GM21786 (cell line): Measurements from ENCODE around the gene KLHDC7B.

Source experiments
- ATAC-seq: cut with Tn5 transposase; IDR thresholded peaks from one replicate; pipeline ENCODE4 v1.9.1; 2021; ENCODE audit not compliant: unreplicated experiment

KLHDC7B gene

DNA sequence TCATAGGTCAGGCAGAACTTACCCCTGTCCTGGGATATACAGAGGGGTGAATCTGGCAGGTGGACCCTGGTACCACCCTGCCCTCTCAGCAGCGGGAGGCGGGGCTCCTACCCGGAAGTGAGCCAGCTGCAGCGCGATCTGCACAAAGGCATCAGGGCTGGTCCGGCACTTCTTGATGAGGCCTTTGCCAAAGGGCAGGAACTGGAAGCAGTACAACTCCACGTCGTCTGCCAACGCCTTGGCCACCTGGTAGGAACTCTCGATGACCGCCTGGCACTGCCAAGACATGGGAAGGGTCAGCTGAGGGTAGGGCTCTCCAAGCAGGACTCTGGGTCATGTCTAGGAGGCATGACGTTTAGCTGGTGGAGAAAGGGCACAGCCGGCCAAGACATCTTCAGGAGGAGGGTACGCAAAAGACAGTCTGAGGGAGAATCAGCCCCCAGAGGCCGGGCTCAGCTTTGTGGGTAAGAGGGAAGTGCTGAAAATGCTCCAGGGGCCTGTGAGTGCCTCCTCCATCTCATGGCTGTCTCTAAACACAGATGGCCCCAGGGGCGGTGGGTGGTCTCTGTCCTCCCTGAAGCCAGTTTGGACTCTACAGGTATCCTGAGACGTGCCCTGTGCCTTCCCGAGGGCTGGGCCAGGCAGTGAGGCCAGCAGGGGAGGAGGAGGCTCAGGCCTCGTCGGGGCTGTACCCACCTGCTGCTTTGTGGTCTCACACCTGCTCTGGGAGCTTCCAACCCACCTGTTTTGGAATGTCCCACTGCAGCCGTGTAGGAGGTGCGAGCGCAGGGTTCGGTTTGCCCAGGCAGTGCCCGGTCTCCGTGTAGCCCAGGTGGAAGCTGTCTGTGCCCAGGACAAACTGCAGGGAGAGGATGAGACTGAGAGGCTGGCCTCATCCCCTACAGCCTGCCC, 25.8 kb downstream of the KLHDC7B start:
- no peak for ATAC-seq

- ATAC-seq = no peak
These were observed 27.3 kb downstream of the KLHDC7B start for GRCh38 chr22:50572965-50573364.

GRCh38 chr22:50573491-50574382, 28.0 kb downstream of the KLHDC7B start:
- no peak for ATAC-seq

- no peak for ATAC-seq
These were observed 28.7 kb downstream of the KLHDC7B start for GRCh38 chr22:50574383-50574755.

GRCh38 chr22:50575426-50575941, 29.8 kb downstream of the KLHDC7B start:
- no peak for ATAC-seq

DNA sequence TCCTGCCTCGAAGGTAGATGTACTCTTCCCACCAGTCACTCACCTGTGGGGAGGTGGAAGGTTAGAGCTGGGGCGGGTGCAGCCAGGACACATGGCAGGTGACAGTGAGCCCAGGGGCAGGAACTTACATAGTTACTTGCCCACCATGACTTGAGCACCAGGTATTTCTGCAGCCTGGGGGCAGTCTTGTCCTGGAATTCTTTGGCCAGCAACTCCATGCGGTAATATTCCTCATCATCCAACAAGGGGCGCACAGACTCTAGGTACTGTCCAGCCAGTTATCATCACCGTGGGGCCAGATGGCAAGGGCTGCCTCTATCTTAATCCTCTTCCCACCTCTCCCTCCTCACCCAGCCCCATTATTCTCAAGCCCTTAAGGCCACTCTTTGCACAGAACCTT, 30.4 kb downstream of the KLHDC7B start:
- ATAC-seq = no peak

DNA sequence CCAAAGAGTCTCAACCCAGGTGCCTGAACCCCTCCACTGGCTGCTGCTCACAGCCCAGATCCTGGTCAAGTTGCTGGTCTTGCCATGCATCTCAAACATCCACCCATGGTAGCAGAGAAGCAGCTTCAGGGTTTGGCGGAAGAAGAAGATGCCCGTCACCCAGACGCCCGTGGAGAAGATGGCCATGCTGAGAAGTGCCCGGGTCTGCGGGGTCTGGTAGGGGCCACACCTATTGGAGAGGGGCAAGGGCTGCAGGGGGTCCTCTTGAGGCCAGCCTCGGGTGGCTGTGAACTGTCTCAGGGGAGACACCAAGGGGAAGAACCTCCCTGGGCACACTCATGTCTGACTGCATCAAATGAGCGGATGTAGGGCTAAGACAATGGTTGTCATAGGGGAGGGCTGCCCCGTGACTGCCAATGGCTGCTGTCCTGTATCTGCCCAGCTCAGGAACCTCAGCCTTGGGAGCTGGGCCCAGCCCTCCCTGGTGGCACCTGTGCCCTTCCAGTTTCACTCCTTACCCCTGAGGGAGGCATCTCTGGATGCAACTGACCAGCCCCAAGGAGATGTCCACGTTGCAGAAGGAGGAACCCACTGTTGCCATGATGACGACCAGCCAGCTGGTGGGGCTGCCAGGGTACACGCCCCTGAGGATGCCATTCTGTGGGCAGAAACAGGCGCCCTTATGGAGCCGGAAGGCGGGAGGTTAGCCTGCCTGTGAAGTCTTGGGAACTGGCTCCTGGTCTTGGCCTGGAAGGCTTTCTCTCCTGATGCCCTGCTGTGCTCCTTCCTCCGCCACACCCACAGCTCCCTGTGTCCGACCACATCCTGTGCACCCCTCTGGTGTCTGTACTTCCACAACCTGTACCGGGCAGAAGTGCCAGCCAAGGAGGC, 31.4 kb downstream of the KLHDC7B start:
- ATAC-seq = no peak

GRCh38 chr22:50577697-50577986, 31.9 kb downstream of the KLHDC7B start:
- ATAC-seq = no peak

- ATAC-seq = no peak
These were observed 32.5 kb downstream of the KLHDC7B start, which contains the start of gene CPT1B for GRCh38 chr22:50577987-50578775. Gene CPT1B, minus strand, starts transcription at chr22:50578427. Its CDS starts 512 bp downstream, at chr22:50577915.

- no peak for ATAC-seq
These were observed 33.1 kb downstream of the KLHDC7B start for GRCh38 chr22:50578776-50579310.

GRCh38 chr22:50579752-50580151, 34.1 kb downstream of the KLHDC7B start:
- ATAC-seq = no peak

- ATAC-seq = no peak
These were observed 35.6 kb downstream of the KLHDC7B start for GRCh38 chr22:50581031-50581949.

- ATAC-seq = no peak
These were observed 36.3 kb downstream of the KLHDC7B start for GRCh38 chr22:50581950-50582492.

DNA sequence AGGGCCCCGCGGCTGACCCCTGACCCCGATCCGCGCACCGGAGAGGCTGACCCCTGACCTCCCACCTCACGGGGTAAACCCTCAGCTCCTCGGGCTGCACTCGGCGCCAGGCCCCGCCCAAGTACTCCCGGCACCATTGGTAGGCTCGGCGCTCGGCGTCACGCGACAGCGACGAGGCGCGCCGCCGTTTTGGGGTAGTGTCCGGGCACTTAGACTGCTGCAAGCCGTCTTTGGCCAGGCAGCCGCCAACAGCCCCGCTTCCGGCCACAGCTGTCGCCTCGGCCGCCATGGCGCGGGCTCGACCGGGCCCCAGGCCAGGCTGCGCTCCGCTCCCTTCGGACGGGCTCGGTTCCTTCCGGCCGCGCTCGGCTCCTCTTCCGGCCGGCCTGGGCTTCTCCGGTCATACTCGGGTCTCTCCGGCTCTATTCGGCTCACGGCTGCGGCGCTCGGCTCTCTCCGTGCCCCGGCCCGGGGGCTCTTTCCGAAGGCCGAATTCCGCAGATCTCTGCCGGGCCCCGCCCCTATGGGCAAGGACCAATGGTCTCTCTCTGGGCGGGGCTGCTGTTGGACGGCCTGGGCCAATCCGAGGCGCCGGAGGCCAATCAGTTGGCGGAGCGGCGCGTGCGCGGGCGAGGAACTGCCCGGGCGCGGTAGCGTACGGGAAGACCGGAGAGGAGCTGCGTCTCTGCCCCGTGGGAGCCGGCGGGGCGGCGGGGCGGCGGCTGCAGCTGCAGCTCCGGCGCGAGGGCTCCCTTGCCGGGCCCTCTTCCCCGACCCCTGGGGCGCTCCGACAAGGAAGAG, 37.0 kb downstream of the KLHDC7B start, which contains the start of gene CHKB:
CHKB (minus strand) TSS at position 357 of the 801 bp plus-strand sequence; CDS start at position 289, 68 bp downstream.
- ATAC-seq = peak; percentile 88

- ATAC-seq = peak; percentile 16
These were observed 37.7 kb downstream of the KLHDC7B start for GRCh38 chr22:50583294-50583861.

DNA sequence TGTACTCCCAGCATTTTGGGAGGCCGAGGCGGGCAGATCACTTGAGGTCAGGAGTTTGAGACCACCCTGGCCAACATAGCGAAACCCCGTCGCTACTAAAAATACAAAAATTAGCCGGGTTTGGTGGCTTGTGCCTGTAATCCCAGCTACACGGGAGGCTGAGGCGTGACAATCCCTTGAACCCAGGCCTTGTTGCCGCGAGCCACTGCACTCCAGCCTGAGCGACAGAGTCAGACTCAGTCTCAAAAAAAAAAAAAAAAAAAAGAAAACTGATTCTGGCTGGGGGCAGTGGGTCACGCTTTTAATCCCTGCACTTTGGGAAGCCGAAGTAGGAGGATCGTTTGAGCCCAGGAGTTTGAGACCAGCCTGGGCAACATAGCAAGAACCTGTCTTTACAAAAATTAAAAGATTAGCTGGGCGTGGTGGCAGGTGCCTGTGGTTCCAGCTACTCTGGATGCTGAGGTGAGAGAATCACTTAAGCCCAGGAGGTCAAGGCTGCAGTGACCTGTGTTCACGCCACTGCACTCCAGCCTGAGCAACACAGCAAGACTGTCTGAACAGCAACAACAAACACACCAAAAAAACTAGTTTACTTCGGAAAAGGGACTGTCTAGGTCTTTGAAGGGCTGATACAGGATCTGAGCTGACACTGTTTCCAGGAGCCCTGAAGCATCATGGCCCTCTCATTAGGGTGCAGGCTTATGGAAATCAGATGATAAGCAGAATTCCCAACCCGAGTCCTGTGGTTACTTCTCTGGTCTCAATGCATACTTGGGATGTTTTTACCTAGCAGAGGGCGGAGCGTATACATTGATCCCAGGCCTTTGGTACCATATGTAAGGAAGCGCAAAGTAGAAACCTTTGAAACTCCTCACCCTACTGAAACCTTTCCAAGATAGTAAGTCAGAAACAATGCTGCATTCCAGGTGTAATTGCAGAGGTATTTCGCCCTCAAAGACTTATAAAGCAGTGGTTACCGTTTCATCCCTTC, 38.7 kb downstream of the KLHDC7B start:
- no peak for ATAC-seq
